ENCODE data around the gene ARHGEF7. TPM values are rescaled to one million over a fixed set of nuclear protein-coding genes. Genes with fewer than 3 reads are reported as not detected.

Gene ARHGEF7
- total RNA-seq, 1 experiment from 2014 or later, result 46.2 TPM

GRCh38 chr13:111251646-111252445 lies 136.7 kb downstream of the ARHGEF7 start:
- ATAC-seq, result no peak
- Histone ChIP-seq H4K20me1 (ENCODE audit: insufficient read depth) (no peaks in the 10 kb centered on the region), H2AFZ (ENCODE audit: low read depth, low read length, poor library complexity, severe bottlenecking) (no peak overlapping the region), H3K4me3 (replicated peaks in 1 of 2; ENCODE audit: low read depth in 1 of 2, low read length in 2 of 2) (no peak overlapping the region), H3K9me3 (ENCODE audit: control insufficient read depth in 1 of 2, insufficient read depth in 1 of 2, low read depth in 1 of 2, low read length in 2 of 2) (no peaks in the 10 kb centered on the region), H3K79me2 (ENCODE audit: insufficient read depth, low read length) (peaks cover 28% of the 10 kb centered on the region; the same call in 1 of the 2 replicates), H3K36me3 (ENCODE audit: control insufficient read depth in 1 of 2, insufficient read depth in 2 of 2, low read length in 2 of 2) (peaks cover 0 to 7% of the 10 kb centered on the region in 2 experiments; a peak in 1 of 4 replicates), H3K4me1 (ENCODE audit: control insufficient read depth in 1 of 2, insufficient read depth in 2 of 2, low read length in 2 of 2) (no peaks in the 10 kb centered on the region), H3K9ac (ENCODE audit: low read length) (no peak overlapping the region), H3K27ac (ENCODE audit: low read depth, low read length) (no peak overlapping the region), H3K27me3 (ENCODE audit: insufficient read depth, low read length) (no peaks in the 10 kb centered on the region), H3K9me2 (ENCODE audit: insufficient read depth) (no peaks in the 10 kb centered on the region), H3K4me2 (ENCODE audit: low read length) (no peak overlapping the region)
- ChIA-PET RAD21 (ENCODE audit: low non-redundant PET in 1 of 2, low total read pairs in 2 of 2, uncharacterized antibody in 2 of 2, unreplicated experiment in 2 of 2) (no interaction called here), POLR2A (no interaction called here), CTCF (no interaction called here)
- TF ChIP-seq EGR1 (IDR thresholded peaks at IDR 0.05; ENCODE audit: low read depth) (no peak), POLR2A (IDR thresholded peaks at IDR 0.05; ENCODE audit: borderline replicate concordance, extremely low read depth, insufficient read depth, insufficient read length) (no peak), SP1 (IDR thresholded peaks at IDR 0.05; ENCODE audit: low read depth) (no peak), FOSL1 (IDR thresholded peaks at IDR 0.05; ENCODE audit: low read depth) (no peak), EZH2 (IDR thresholded peaks at IDR 0.05) (no peak), CBX3 (IDR thresholded peaks at IDR 0.05; ENCODE audit: low read depth) (no peak), ZNF274 (IDR thresholded peaks at IDR 0.05; ENCODE audit: low read depth, low read length) (no peak), ATF3 (IDR thresholded peaks at IDR 0.05) (no peak), SIN3A (IDR thresholded peaks at IDR 0.05; ENCODE audit: low read depth) (no peak), YY1 (IDR thresholded peaks at IDR 0.05; ENCODE audit: extremely low read depth, insufficient replicate concordance, low read depth, low read length) (no peak), CTCF (IDR thresholded peaks at IDR 0.05 in 2 of 3, conservative IDR thresholded peaks at IDR 0.05 in 1 of 3; ENCODE audit: borderline replicate concordance in 1 of 3, insufficient read depth in 1 of 3, low read depth in 2 of 3, low read length in 2 of 3) (no peak), RAD21 (IDR thresholded peaks at IDR 0.05; ENCODE audit: low read depth) (no peak), POLR2AphosphoS5 (IDR thresholded peaks at IDR 0.05; ENCODE audit: low read depth, low read length) (no peak), ELF1 (IDR thresholded peaks at IDR 0.05; ENCODE audit: borderline replicate concordance, low read depth) (no peak), ZBTB33 (IDR thresholded peaks at IDR 0.05; ENCODE audit: extremely low read depth, insufficient replicate concordance, low read length) (no peak), REST (IDR thresholded peaks at IDR 0.05; ENCODE audit: low read depth) (no peak), EZH2phosphoT487 (IDR thresholded peaks at IDR 0.05; ENCODE audit: borderline replicate concordance) (no peak)
- TF ChIP-seq, protein P1, sequence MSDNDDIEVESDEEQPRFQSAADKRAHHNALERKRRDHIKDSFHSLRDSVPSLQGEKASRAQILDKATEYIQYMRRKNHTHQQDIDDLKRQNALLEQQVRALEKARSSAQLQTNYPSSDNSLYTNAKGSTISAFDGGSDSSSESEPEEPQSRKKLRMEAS (IDR thresholded peaks at IDR 0.05), result no peak
- DNase-seq (ENCODE audit: low read depth, low spot score), result no peak
- BruUV-seq (replicated peaks), result no TSS peak
- intact Hi-C loops (cut with micrococcal nuclease), result loop anchor here (10.0 kb wide), 1 partner anchor 63 kb away; no protein-coding TSS in a partner anchor
